GM18520 (cell line): ENCODE results near the gene SMARCD3.

Experiments used
- ATAC-seq: cut with Tn5 transposase; IDR thresholded peaks from one replicate; pipeline ENCODE4 v1.9.1; 2021; ENCODE audit not compliant: unreplicated experiment

Gene SMARCD3

DNA sequence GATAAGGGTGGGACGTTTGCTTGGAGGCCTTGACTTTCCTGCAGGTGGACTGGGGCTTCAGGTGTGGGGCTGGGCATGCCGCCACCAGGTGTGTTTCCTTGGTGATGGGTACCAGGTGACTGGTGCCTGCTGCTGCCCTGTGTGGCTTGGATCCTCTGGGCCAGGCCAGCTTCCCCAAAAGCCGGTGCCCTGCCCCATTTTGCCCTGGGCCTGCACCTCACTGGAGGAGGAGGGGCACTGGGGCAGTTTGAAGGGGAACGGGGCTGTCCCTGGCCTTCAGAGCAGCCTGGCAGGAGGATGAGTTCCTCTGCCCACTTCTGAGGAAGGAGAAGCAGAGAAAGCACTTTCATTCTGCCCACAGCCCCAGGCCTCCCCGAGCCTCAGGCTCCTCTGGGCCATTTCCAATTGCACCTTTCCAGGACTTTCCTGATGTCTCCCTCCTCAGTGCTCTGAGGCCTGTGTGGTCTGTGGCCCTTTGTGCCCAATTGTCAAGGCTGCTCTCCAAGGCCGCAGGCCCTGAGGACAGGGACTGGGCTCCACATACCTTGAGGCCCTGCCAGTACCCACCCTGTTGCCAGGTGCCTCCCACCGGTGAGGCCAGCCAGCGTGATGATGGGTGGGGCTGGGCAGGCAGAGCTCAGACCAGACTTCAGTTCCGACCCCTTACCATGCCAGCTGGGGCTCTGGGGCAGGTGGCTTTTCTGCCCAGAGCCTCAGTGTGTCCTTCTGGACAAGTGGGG, 25.3 kb upstream of the SMARCD3 start:
- ATAC-seq = no peak

DNA sequence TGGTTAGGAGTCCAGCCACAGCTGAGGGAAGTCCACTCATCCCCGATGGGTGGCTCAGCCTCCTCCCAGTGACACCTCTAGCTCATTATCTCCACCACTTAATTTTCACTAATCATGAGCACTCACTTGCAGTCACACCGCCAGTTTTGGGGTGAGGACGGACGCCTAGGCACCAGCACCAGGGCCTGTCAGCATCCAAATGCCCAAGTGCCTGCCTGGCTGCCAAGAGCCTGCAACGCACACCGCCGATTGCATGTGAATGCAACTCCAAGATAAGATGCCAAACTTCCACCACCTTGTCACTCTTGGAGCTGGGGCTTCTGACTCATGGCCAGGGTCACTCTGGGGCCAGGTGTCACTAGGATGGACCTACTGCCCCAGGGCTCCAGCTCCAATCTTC, 24.4 kb upstream of the SMARCD3 start:
- ATAC-seq = no peak

DNA sequence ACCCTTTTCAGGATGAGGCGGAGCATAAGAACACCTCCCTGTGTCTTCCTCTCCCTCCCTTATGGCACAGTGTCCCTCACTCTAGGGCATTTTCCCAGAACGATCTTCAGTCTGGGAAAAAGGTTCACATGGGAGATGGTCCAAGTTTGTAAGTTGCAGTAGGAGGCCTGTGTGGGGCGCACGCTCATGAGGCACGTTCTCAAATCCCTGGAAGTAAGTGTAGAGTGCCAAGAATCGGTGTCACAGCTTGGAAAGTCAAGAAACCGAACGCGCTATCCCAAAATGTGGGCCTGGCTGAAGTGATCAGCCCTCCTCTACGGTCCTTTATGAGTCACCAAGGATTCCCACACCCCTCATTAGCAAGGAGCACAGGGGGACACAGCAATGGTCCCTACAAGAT, 23.9 kb upstream of the SMARCD3 start:
- no peak for ATAC-seq

DNA sequence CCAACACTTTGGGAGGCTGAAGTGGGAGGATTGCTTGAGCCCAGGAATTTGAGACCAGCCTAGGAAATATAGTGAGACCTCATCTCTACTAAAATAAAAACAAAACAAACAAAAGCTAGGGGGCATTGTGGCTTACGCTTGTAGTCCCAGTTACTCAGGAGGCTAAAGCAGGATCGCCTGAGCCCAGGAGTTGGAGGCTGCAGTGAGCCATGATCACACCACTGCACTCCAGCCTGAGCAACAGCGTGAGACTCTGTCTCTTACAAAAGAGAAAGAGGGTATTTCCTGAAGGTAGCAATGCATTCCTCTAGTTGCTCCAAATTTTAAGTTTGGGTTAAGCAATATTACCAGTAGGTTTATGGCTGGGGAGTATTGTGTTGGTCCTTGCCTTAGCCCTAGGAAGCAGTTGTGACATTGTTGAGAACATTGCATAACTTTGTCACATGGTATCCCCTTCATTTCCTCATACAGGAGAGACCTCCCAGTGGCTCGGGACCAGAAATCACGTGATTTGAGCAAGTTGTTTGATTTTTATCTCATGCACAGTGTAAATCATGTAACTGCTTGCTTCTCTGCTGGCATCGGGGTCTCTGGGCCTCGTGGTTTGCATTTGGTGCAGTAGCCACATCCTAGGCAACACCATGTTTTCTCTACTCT, 23.3 kb upstream of the SMARCD3 start:
- no peak for ATAC-seq

DNA sequence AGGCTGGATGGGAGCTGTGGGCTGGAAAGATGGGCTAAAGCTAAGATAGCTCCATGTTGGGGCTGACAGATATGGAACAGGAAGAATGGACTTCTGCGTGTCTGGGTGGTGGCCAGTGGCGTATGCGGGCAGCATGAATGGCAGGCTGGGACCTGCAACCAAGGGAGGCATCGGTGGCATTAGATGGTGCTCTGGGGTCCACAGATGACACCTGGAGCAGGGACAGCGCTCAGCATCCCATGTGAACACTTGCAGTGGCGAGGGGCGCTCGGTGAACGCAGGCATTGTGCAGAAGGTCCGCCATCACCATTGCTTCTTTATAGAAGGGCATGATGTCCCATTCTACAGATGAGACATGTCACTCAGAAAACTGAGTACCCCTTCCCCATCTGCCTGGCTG, 21.0 kb upstream of the SMARCD3 start:
- no peak for ATAC-seq

DNA sequence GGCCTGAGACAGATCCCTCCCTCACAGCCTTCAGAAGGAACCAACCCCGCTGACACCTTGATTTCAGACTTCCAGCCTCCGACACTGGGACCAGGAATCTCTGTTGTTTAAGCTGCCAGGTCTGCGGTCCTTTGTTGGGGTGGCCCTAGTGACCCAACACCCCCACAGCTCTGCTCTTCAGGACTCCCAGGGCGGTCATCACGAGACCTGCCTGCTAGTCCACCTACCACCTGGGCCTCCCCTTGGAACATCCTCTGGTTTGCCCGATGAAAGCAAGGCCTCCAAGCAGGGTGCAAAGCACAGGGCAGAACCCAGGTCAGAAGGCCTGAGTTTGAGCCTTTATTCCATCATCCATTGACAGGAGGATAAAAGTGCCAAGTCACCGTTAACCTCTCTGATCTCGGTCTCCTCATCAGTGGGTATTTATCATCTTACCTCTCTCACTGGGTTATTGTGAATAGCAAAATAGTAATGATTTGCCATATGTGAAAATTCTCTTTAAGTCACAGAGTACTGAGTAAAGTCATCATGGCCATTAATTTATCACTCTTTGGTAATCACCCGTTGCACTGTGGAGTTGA, 16.9 kb upstream of the SMARCD3 start:
- no peak for ATAC-seq

GRCh38 chr7:151264615-151265014, 16.1 kb upstream of the SMARCD3 start:
- no peak for ATAC-seq

GRCh38 chr7:151261529-151261928, 13.0 kb upstream of the SMARCD3 start:
- no peak for ATAC-seq

DNA sequence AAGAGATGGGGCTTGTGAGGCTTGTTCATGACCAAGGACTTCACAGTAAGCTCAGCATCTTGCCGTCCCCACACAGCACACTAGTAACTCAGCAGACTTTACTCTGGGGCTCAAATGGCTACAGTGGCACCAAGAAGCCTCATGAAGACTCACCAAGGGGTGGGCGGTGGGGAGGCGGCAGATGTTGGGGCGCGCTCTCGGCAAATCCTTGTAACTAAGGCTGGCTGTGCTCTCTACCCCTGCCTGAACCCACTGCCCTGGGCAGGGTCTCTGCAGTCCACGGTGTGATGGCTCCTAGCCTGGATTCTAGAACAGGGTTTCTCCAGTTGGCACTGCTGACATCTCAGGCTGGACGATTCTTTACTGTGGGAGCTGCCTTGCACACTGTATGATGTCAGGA, 12.4 kb upstream of the SMARCD3 start:
- no peak for ATAC-seq

DNA sequence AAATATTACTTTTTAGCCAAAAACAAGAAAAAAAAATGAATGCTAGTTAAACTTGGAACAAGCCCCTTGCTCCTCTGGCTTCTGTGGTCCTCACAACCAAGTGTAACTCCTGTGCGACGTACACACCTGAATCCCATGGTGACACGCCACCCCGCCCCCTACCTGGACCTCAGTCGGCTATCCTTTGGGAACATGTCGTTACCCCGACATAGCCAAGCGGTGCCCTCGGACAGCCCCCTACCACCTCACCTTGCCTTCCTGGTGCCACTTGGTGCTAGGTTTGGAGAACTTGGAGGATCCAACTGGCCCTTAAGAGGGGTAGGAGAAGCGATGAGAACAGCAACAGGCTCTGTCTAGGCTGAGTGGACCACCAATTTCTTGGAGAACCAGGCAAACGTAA, 12.0 kb upstream of the SMARCD3 start:
- no peak for ATAC-seq

- ATAC-seq = no peak
Measured at GRCh38 chr7:151257990-151258389, 9.5 kb upstream of the SMARCD3 start.

DNA sequence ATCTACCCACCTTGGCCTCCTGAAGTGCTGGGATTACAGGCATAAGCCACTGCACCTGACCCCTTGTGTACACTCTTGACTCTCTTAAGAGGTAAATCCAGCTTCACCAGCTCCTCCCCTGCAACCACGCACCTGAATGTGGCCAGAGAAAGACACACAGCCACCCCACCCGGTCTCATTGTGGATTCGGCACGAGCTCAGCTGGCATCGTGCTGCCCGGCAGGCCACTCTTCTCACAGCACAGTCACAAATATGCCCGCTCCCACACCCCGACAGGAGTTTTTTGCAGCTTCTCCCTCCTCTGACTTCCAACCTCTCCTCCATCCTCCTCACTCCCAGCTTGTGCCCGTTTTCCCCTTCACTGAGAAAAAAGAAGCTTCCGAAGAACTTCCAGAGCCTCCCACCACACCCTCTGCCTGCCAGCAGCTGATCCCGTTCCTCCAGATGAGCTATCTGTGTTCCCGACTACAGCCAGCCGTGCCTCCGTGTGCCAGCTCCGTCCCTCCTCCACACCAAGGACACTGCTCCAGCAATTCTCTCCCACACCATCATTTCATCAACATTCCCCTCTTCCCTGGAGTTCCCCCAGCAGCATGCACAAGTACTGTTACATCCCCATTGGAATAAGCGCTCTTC, 8.0 kb upstream of the SMARCD3 start:
- ATAC-seq = no peak

DNA sequence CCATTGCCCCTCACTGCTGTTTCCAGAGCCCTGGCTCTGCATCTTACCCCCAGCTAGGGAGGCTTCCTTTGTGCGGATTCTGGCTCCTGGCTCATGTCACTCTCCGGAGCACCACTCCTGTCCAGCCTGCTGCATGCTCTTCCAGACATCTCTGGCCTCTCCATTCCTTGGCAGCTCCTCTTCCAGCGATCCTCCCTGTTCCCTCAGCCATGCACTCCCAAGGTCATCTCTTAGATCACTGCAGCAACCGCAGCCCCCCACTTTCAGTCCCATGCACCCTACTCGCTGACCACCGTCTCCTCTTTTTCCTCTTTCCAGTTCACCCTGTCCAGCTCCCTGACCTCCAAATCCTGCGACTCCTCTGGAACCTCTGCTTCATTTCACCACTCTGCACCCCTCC, 6.9 kb upstream of the SMARCD3 start:
- ATAC-seq = no peak

GRCh38 chr7:151254851-151255250, 6.4 kb upstream of the SMARCD3 start:
- ATAC-seq = no peak

DNA sequence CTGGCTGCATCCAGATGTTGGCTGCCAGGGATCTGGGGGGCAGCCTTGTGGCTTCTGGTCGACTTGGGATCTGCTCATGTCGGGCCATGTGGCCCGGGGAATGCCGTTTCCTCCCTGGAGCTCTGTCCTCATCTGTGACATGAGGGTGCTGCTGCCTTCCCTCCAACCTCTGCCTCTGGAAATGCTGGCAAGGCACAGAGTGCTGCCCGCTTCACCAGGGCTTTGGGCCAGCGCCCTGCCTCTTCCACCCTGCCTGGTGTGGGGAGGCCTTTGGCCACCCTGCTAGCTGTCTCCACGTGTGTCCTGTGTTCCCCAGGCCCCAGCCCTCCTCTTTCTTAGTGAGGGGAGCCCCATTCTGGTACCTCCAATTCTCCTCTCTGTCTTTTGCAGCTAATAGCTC, 5.8 kb upstream of the SMARCD3 start:
- no peak for ATAC-seq

DNA sequence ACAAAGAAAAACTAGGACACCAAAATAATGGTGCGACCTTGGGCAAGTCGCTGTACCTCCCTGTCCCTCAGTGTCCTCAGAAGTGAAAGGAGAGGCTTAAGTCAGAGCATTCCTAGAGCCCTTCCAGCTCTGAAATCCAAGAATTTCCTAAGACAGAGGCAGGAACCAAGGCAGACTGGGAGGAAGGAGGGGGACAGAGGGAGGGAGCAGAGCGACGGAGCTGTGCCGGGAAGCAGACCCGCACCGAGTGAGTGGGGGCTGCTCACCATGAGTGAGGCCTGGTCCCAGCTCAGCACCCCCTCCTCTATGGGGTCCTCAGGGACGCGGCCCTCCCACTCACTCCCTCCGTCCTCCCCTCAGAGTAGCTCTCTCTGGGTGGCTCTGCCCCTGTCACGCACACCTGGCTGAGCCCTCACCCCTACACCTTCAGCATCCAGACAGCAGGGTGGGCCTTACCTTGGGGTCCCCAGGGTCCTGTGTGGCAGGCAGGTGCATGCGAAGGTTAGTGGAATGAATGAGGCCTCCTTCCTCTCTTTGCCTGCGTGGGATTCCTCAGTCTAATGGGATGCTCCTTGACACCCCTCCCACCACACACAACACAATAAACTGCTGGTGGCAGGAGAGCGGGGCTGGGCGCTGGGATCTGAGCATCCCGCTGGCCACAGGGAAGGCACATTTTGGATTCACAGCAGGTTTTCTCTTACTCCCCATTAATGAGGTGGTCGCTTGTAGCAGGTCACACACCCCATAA, 4.6 kb upstream of the SMARCD3 start:
- ATAC-seq = no peak

DNA sequence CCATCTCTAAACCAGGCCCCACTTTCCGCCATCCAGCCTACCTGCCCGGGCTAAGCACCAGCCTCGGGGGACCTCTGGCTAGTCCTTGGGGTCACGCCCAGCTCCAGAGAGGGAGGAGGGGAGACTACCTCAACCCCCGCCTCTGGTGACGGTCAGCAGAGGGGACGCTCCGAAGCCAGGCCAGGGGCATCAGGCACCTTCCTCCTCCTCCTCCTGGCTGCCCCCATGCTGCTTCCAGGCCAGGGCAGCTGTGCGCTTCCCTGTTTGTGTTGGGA, 4.0 kb upstream of the SMARCD3 start:
- no peak for ATAC-seq

DNA sequence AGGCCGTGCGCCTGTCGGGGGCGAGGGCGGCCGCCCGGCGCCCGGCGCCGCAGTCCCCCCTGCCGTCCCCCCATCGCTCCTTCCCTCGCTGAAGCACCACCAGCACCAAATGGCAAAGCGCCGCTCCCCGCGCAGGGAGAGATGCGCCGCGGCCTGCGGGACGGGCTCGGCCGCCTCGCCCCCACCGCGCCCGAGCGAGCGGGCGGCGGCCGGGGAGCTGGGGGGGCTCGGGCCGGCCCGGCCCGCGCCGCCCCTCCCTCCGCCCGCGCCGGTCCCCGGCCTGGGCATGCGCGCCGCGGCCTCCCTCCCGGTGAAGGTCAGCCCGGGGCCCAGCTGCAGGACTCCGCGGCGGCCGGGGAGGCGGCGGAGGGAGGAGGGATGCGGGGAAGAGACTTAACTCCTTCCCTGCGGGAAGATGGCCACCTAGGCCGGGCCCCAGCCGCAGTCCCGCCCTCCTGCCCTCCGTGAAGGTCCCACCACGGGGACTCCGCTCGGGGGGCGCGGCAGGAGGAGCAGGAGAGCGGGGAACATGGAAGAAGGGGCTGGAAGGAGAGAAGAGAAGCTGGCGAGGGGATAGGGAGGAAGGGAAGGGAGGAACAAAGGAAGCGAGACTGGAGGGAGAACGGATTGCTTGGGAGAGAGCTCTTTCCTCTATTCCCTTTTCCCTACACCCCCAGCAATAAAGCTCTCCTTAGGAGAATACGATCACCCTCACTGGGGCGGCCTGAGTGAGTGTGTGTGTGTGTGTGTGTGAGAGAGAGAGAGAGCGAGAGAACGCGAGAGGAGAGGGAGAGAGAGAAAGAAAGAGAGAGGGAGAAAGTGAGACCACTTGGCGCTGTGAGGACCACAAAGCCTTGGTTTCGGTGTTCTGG, 3.4 kb upstream of the SMARCD3 start:
- ATAC-seq = no peak

DNA sequence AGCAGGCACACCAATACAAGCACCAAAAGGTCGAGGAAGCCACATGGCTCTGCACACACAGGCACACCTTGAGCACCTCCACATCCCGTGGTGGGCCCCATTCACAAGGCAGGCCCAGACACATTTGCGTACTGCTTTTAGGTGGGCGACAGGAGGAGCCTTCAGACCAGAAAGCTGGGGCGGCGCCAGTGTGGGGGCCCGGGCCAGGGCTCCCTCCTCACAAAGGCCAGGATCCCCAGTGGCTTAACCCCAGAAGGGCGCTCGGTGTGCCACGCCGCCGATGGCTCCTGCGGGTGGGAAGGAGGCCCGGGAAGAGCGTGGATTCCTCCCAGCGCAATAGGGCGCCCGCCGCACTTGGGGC, 2.8 kb upstream of the SMARCD3 start:
- ATAC-seq = no peak

- no peak for ATAC-seq
Measured at GRCh38 chr7:151250181-151251132, 2.0 kb upstream of the SMARCD3 start.
